ENCODE results near the gene GNAI3.

- TF ChIP-seq POLR2AphosphoS5 (IDR thresholded peaks at IDR 0.05; ENCODE audit: low read depth, low read length), result no peak
- TF ChIP-seq POLR2A (IDR thresholded peaks at IDR 0.05; ENCODE audit: low read depth, low read length), result no peak
- TF ChIP-seq TAF1 (IDR thresholded peaks at IDR 0.05; ENCODE audit: low read depth, low read length), result no peak
- TF ChIP-seq PAX5 (IDR thresholded peaks at IDR 0.05; ENCODE audit: insufficient read depth, low read length, severe bottlenecking), result no peak
Observed at GRCh38 chr1:109566982-109567381, 18.6 kb downstream of the GNAI3 start.
